ENCODE measurements around the gene H19. TPM values are rescaled to one million over a fixed set of nuclear protein-coding genes. Genes with fewer than 3 reads are reported as not detected.

H19 gene
- total and polyA plus RNA-seq, 2 of the 8 experiments (the other 6 are each of a cell fraction or from before 2014, with no cell fraction given), result 5.2 to 10.0 TPM

DNA sequence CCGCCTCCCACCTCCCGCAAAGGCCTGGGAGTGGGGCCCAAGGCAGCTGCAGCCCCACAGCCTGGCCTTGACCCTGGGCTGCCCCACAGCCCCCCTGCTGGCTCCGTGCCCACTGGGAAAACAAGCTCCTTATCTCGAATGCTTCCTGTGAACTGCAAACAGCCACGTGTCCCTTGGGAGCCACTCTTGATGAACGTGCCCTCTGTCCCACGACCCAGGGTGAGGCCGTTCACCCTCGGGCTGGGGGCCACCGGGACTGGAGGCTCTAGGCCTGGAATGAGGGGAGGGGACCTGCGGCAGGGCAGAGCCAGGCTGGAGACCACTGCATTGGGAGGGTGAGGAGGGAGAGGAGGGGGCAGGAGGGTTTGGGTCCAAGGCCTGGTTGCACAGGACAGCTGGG lies 9.5 kb downstream of the H19 start:
- no peaks in the 10 kb centered on the region for H3K36me3 ChIP-seq (ENCODE audit: control insufficient read depth in 2 of 4, insufficient read depth in 4 of 4, low read length in 3 of 4)
- no peak overlapping the region for H3K4me2 ChIP-seq (ENCODE audit: insufficient read depth in 1 of 2, low read depth in 2 of 2, low read length in 2 of 2)
- no peak overlapping the region for H4K5ac ChIP-seq (ENCODE audit: insufficient read length, low read depth, low read length)
- no peaks in the 10 kb centered on the region for H3K4me1 ChIP-seq (replicated peaks in 1 of 4; ENCODE audit: control insufficient read depth in 3 of 4, insufficient read depth in 4 of 4, low read length in 3 of 4)
- no peak overlapping the region for H4K8ac ChIP-seq (ENCODE audit: extremely low read depth, insufficient read depth, low read length)
- no peak overlapping the region for H3K18ac ChIP-seq (ENCODE audit: extremely low read depth, low read length)
- H3K23ac ChIP-seq (ENCODE audit: insufficient read length), result no peak overlapping the region
- no peak overlapping the region for H3K56ac ChIP-seq (replicated peaks; ENCODE audit: insufficient read length, low read depth, low read length)
- WGBS, 2 experiments (ENCODE audit: extremely low coverage in 1 of 2, insufficient coverage in 1 of 2, insufficient read length in 1 of 2, insufficient replicate concordance in 2 of 2, low coverage in 1 of 2, low lambda C conversion rate in 2 of 2, missing lambda C conversion rate in 1 of 2), result no CpG with 5 or more reads among the region's 11 CpGs
- H3K4ac ChIP-seq (replicated peaks; ENCODE audit: insufficient read length, low read depth, low read length), result no peak overlapping the region
- H3K79me1 ChIP-seq (ENCODE audit: low read depth, low read length), result no peaks in the 10 kb centered on the region
- H3K27ac ChIP-seq (ENCODE audit: low read depth, low read length), result no peak overlapping the region
- H3K9me3 ChIP-seq (ENCODE audit: insufficient read depth in 2 of 2, low read depth in 1 of 2, low read length in 1 of 2), result no peaks in the 10 kb centered on the region
- DNase-seq (ENCODE audit: low read depth in 1 of 2, low spot score in 2 of 2), result no peak
- H3K4me3 ChIP-seq (ENCODE audit: extremely low read depth in 1 of 4, insufficient read depth in 2 of 4, low read depth in 3 of 4, low read length in 4 of 4), result no peak overlapping the region
- H2BK5ac ChIP-seq (ENCODE audit: low read depth, low read length), result no peak overlapping the region
- no peaks in the 10 kb centered on the region for H3K79me2 ChIP-seq (ENCODE audit: control insufficient read depth in 1 of 2, insufficient read depth in 2 of 2, low read length in 2 of 2)
- H3K9ac ChIP-seq (replicated peaks in 1 of 4; ENCODE audit: extremely low read depth in 1 of 4, low read depth in 3 of 4, low read length in 3 of 4), result no peak overlapping the region
- H2BK12ac ChIP-seq (ENCODE audit: low read depth, low read length), result no peak overlapping the region
- no peaks in the 10 kb centered on the region for H4K20me1 ChIP-seq (replicated peaks in 1 of 2; ENCODE audit: control insufficient read depth in 1 of 2, insufficient read depth in 2 of 2, low read length in 2 of 2)
- no peak overlapping the region for H2BK120ac ChIP-seq (replicated peaks; ENCODE audit: low read depth, low read length)
- no peak overlapping the region for H2BK15ac ChIP-seq (ENCODE audit: low read length)
- H2AFZ ChIP-seq (ENCODE audit: low read length), result no peak overlapping the region
- no peaks in the 10 kb centered on the region for H3K23me2 ChIP-seq (ENCODE audit: low read depth, low read length)
- POLR2A ChIA-PET (ENCODE audit: partially characterized antibody), result interaction anchor here (0.8 to 1.4 kb wide), 3 partner anchors 8 to 21 kb away, joined by 3 to 7 read pairs (median 3); no protein-coding TSS in a partner anchor
- no peak overlapping the region for H3K14ac ChIP-seq (ENCODE audit: insufficient read length)
- FAIRE-seq, result no peak
- no peak overlapping the region for H4K91ac ChIP-seq (replicated peaks; ENCODE audit: insufficient read length, low read length)
- H3K27me3 ChIP-seq (replicated peaks in 1 of 4; ENCODE audit: control insufficient read depth in 3 of 4, extremely low read depth in 1 of 4, insufficient read depth in 3 of 4, low read length in 3 of 4), result no peaks in the 10 kb centered on the region
- H2BK20ac ChIP-seq (ENCODE audit: low read length), result no peak overlapping the region
- H2AK5ac ChIP-seq (ENCODE audit: low read depth, low read length), result no peak overlapping the region
- CTCF ChIA-PET (ENCODE audit: partially characterized antibody), result interaction anchor here (0.8 to 1.8 kb wide), 5 partner anchors 19 to 161 kb away, joined by 3 to 7 read pairs (median 3); no protein-coding TSS in a partner anchor
- TF ChIP-seq SIX5 (IDR thresholded peaks at IDR 0.05; ENCODE audit: low read depth, low read length) (no peak), BCL11A (IDR thresholded peaks at IDR 0.05; ENCODE audit: low read depth in 2 of 2, low read length in 2 of 2) (no peak), POLR2AphosphoS5 (IDR thresholded peaks at IDR 0.05; ENCODE audit: low read depth, low read length) (no peak), SP4 (IDR thresholded peaks at IDR 0.05; ENCODE audit: low read length) (no peak)
